Panc1 (cell line): ENCODE results near the gene ENHO.

ENCODE experiments used
- POLR2AphosphoS5 ChIP-seq: IDR thresholded peaks from 2 replicates; pipeline ENCODE4 v1.6.1; 2012; ENCODE audit warnings: mild to moderate bottlenecking, low read depth, low read length, moderate library complexity
- SIN3A ChIP-seq: IDR thresholded peaks from 2 replicates; pipeline ENCODE4 v1.6.1; 2012; ENCODE audit warnings: low read depth, mild to moderate bottlenecking, low read length, moderate library complexity, borderline replicate concordance; ENCODE audit not compliant: insufficient read depth
- TCF7L2 ChIP-seq: IDR thresholded peaks from 2 replicates; pipeline ENCODE4 v1.6.1; 2011; ENCODE audit warnings: mild to moderate bottlenecking, low read depth, low read length, inconsistent platforms
- TF ChIP-seq, protein P1 (sequence below): fragments of 450-650 bp; IDR thresholded peaks from 2 replicates; pipeline ENCODE4 v1.5.1; 2017; ENCODE audit warnings: mild to moderate bottlenecking
- TF ChIP-seq, protein P2 (sequence below), 2 experiments: IDR thresholded peaks; 2 replicates each; pipeline ENCODE4 v1.6.1; 2011 to 2012; ENCODE audit warnings: low read depth in 2 of 2, control low read depth in 1 of 2, low read length in 1 of 2, mild to moderate bottlenecking in 1 of 2, moderate library complexity in 1 of 2; ENCODE audit not compliant: insufficient read depth in 1 of 2

DNA sequence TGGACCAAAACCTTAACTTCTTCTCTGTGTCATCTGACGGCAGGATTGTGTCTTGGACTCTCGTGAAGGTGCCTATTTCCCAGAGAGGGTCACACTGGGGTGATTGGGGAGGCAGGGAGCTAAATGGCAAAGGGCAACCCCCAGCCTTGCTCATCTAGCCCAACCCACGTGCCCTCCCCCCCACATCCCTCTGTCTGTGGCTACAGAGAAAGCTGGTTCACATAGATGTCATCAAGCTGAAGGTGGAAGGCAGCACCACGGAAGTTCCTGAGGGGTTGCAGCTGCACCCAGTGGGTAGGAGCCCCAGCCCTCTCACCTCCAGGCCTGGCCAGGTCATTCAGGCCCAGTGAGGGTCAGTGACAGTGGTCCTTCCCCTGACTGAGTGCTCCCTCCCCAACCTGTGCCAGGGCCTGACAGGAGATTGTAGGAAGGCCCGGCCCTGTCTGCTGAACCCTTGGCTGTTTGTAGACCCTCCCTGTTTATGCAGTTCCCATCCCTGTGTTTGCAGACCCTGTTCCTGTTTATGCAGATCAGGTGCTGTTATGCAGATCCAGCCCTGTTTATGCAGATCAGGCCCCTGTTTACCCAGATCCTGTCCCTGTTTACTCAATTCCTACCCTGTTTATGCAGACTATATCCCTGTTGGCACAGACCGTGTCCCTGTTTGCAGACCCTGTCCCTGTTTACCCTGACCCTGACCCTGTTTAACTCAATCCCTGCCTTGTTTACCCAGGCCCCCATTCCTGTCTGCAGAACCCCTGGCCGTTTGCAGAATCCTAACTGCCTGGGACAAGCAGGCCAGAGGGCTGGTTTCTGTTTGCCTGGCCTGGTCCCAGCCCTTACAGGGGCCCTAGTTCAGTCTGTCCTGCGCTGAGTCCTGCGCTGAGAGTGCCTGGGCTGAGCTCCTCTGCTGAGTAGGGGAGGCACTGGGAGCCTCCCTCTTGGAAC is 10.4 kb downstream of the ENHO start:
- TF ChIP-seq, protein P1, sequence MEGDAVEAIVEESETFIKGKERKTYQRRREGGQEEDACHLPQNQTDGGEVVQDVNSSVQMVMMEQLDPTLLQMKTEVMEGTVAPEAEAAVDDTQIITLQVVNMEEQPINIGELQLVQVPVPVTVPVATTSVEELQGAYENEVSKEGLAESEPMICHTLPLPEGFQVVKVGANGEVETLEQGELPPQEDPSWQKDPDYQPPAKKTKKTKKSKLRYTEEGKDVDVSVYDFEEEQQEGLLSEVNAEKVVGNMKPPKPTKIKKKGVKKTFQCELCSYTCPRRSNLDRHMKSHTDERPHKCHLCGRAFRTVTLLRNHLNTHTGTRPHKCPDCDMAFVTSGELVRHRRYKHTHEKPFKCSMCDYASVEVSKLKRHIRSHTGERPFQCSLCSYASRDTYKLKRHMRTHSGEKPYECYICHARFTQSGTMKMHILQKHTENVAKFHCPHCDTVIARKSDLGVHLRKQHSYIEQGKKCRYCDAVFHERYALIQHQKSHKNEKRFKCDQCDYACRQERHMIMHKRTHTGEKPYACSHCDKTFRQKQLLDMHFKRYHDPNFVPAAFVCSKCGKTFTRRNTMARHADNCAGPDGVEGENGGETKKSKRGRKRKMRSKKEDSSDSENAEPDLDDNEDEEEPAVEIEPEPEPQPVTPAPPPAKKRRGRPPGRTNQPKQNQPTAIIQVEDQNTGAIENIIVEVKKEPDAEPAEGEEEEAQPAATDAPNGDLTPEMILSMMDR, result no peak
- TF ChIP-seq TCF7L2 (no peak), POLR2AphosphoS5 (no peak), SIN3A (no peak)
- TF ChIP-seq, protein P2, sequence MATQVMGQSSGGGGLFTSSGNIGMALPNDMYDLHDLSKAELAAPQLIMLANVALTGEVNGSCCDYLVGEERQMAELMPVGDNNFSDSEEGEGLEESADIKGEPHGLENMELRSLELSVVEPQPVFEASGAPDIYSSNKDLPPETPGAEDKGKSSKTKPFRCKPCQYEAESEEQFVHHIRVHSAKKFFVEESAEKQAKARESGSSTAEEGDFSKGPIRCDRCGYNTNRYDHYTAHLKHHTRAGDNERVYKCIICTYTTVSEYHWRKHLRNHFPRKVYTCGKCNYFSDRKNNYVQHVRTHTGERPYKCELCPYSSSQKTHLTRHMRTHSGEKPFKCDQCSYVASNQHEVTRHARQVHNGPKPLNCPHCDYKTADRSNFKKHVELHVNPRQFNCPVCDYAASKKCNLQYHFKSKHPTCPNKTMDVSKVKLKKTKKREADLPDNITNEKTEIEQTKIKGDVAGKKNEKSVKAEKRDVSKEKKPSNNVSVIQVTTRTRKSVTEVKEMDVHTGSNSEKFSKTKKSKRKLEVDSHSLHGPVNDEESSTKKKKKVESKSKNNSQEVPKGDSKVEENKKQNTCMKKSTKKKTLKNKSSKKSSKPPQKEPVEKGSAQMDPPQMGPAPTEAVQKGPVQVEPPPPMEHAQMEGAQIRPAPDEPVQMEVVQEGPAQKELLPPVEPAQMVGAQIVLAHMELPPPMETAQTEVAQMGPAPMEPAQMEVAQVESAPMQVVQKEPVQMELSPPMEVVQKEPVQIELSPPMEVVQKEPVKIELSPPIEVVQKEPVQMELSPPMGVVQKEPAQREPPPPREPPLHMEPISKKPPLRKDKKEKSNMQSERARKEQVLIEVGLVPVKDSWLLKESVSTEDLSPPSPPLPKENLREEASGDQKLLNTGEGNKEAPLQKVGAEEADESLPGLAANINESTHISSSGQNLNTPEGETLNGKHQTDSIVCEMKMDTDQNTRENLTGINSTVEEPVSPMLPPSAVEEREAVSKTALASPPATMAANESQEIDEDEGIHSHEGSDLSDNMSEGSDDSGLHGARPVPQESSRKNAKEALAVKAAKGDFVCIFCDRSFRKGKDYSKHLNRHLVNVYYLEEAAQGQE (IDR thresholded peaks at IDR 0.05; ENCODE audit: insufficient read depth in 1 of 2, low read depth in 2 of 2, low read length in 1 of 2), result no peak
